Measurements from ENCODE around the gene SCEL. TPM values are rescaled to one million over a fixed set of nuclear protein-coding genes. Genes with fewer than 3 reads are reported as not detected.

The SCEL gene
- polyA plus RNA-seq, 5 donors: 0.09 to 0.78 (median 0.27) TPM

GRCh38 chr13:77521595-77522367 lies 13.7 kb upstream of the SCEL start:
- no peak for DNase-seq

GRCh38 chr13:77522444-77522843 lies 13.1 kb upstream of the SCEL start:
- no peak for DNase-seq

GRCh38 chr13:77523386-77523785 lies 12.1 kb upstream of the SCEL start:
- no peak for DNase-seq

- DNase-seq: no peak
Observed at GRCh38 chr13:77523834-77524728, 11.4 kb upstream of the SCEL start.

- no peak for DNase-seq
Observed at GRCh38 chr13:77528414-77528813, 7.1 kb upstream of the SCEL start.

- DNase-seq: no peak
Observed at GRCh38 chr13:77528834-77529500, 6.5 kb upstream of the SCEL start.

- no peak for DNase-seq
Observed at GRCh38 chr13:77529501-77529840, 6.0 kb upstream of the SCEL start.

- no peak for DNase-seq
Observed at GRCh38 chr13:77530875-77531274, 4.6 kb upstream of the SCEL start.

- DNase-seq: no peak
Observed at GRCh38 chr13:77532983-77533382, 2.5 kb upstream of the SCEL start.

GRCh38 chr13:77533875-77534788 lies 1.4 kb upstream of the SCEL start:
- no peak for DNase-seq

GRCh38 chr13:77536358-77536757 lies 852 bp downstream of the SCEL start:
- DNase-seq: no peak

GRCh38 chr13:77537289-77537919 lies 1.9 kb downstream of the SCEL start:
- no peak for DNase-seq

- no peak for DNase-seq
Observed at GRCh38 chr13:77543711-77544110, 8.2 kb downstream of the SCEL start.

GRCh38 chr13:77544355-77544754 lies 8.8 kb downstream of the SCEL start:
- DNase-seq: peak; percentile 86 to 87

GRCh38 chr13:77544758-77545338 lies 9.3 kb downstream of the SCEL start:
- no peak for DNase-seq

- no peak for DNase-seq
Observed at GRCh38 chr13:77545626-77546412, 10.3 kb downstream of the SCEL start.

GRCh38 chr13:77548095-77548494 lies 12.6 kb downstream of the SCEL start:
- no peak for DNase-seq

GRCh38 chr13:77548594-77548993 lies 13.1 kb downstream of the SCEL start:
- no peak for DNase-seq

GRCh38 chr13:77554069-77554468 lies 18.6 kb downstream of the SCEL start:
- no peak for DNase-seq

GRCh38 chr13:77555246-77555645 lies 19.7 kb downstream of the SCEL start:
- no peak for DNase-seq

Data from right lung (tissue), 5 donors.